K562 (cell line): ENCODE results near the gene TRIM10. TPM values are rescaled to one million over a fixed set of nuclear protein-coding genes. Genes with fewer than 3 reads are reported as not detected.
A peak's percentile ranks its signal among the peaks of the same experiment; 100 is the strongest.

ENCODE experiments used
- CUX1 ChIP-seq: fragments of 200-800 bp; sonication (Bioruptor generic); IDR thresholded peaks from 2 replicates; pipeline ENCODE4 v1.6.1; 2016; ENCODE audit warnings: missing genetic modification characterization, missing compliant biosample characterization
- FOXA3 ChIP-seq, 2 experiments: fragments of 450-650 bp in 1 of 2; sonication (generic) in 1 of 2; formaldehyde crosslinking; IDR thresholded peaks in 1 of 2; conservative IDR thresholded peaks in 1 of 2; 2 replicates each; pipeline versions ENCODE4 v1.4.0 to v1.8.0; 2020 to 2022; ENCODE audit warnings: mild to moderate bottlenecking in 2 of 2, missing genetic modification reagents in 1 of 2
- RAD21 ChIP-seq, 2 experiments: fragments of 250-450 bp in 1 of 2; fragments of 450-650 bp in 1 of 2; sonication (Bioruptor Pico) in 1 of 2; formaldehyde crosslinking in 1 of 2; IDR thresholded peaks in 1 of 2; conservative IDR thresholded peaks in 1 of 2; 2 replicates each; pipeline versions ENCODE4 v1.4.0 to v1.8.0; 2020 to 2022; ENCODE audit warnings: mild to moderate bottlenecking in 2 of 2, moderate library complexity in 1 of 2
- polyA plus RNA-seq, 8 experiments: library from polyadenylated mRNA; depleted of rRNA in 4 of 8; stranded (reverse) in 5 of 8; unstranded in 3 of 8; fragments of >200 nt; fragmentation: Nextera tagmentation in 2 of 8; fragmentation: Illumina TruSeq in 1 of 8; extraction: Ambion mirVana in 2 of 8; extraction: Trizol in 1 of 8; gene quantifications; 2 replicates each; pipeline versions ENCODE4 v1.2.1 to v1.2.3, GENCODE V29; 2011 to 2014; ENCODE audit warnings: inconsistent platforms in 1 of 8, missing spikeins in 1 of 8
- total RNA-seq, 7 experiments: library from RNA; depleted of rRNA in 6 of 7; stranded (reverse); fragments of >200 nt in 6 of 7; fragmentation: Illumina TruSeq in 2 of 7; extraction: Trizol in 2 of 7; gene quantifications; 2 replicates each; pipeline versions ENCODE4 v1.2.1 to v1.2.3, GENCODE V29; 2011 to 2021; ENCODE audit warnings: low replicate concordance in 1 of 7
- TF ChIP-seq, protein P1 (sequence below): fragments of 250-450 bp; sonication (Bioruptor Pico); IDR thresholded peaks from 2 replicates; pipeline ENCODE4 v1.8.0; 2022; ENCODE audit warnings: inconsistent platforms
- TF ChIP-seq, protein P2 (sequence below), 2 experiments: fragments of 450-650 bp; formaldehyde crosslinking in 1 of 2; IDR thresholded peaks; 2 replicates each; pipeline versions ENCODE4 v1.4.0 to v1.6.1; 2014 to 2020; ENCODE audit warnings: mild to moderate bottlenecking in 2 of 2, borderline replicate concordance in 1 of 2, low read depth in 1 of 2

Gene TRIM10
- total and polyA plus RNA-seq, 9 of the 15 experiments (the other 6 are each of a cell fraction or from before 2014, with no cell fraction given), result 0.15 to 0.90 (median 0.36) TPM

- TF ChIP-seq FOXA3 (CRISPR knock-in tag; conservative IDR thresholded peaks at IDR 0.05 in 1 of 2, IDR thresholded peaks at IDR 0.05 in 1 of 2) (peak; percentile 52 to 71; a peak in 3 of 4 replicates), CUX1 (CRISPR knock-in tag) (no peak), RAD21 (CRISPR knock-in tag; conservative IDR thresholded peaks at IDR 0.05 in 1 of 2, IDR thresholded peaks at IDR 0.05 in 1 of 2) (peak; percentile 89 to 92)
- TF ChIP-seq, protein P1, sequence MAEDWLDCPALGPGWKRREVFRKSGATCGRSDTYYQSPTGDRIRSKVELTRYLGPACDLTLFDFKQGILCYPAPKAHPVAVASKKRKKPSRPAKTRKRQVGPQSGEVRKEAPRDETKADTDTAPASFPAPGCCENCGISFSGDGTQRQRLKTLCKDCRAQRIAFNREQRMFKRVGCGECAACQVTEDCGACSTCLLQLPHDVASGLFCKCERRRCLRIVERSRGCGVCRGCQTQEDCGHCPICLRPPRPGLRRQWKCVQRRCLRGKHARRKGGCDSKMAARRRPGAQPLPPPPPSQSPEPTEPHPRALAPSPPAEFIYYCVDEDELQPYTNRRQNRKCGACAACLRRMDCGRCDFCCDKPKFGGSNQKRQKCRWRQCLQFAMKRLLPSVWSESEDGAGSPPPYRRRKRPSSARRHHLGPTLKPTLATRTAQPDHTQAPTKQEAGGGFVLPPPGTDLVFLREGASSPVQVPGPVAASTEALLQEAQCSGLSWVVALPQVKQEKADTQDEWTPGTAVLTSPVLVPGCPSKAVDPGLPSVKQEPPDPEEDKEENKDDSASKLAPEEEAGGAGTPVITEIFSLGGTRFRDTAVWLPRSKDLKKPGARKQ, result 0 out of 2 replicates have a peak, but pooled peaks have one; percentile 14
- TF ChIP-seq, protein P2, sequence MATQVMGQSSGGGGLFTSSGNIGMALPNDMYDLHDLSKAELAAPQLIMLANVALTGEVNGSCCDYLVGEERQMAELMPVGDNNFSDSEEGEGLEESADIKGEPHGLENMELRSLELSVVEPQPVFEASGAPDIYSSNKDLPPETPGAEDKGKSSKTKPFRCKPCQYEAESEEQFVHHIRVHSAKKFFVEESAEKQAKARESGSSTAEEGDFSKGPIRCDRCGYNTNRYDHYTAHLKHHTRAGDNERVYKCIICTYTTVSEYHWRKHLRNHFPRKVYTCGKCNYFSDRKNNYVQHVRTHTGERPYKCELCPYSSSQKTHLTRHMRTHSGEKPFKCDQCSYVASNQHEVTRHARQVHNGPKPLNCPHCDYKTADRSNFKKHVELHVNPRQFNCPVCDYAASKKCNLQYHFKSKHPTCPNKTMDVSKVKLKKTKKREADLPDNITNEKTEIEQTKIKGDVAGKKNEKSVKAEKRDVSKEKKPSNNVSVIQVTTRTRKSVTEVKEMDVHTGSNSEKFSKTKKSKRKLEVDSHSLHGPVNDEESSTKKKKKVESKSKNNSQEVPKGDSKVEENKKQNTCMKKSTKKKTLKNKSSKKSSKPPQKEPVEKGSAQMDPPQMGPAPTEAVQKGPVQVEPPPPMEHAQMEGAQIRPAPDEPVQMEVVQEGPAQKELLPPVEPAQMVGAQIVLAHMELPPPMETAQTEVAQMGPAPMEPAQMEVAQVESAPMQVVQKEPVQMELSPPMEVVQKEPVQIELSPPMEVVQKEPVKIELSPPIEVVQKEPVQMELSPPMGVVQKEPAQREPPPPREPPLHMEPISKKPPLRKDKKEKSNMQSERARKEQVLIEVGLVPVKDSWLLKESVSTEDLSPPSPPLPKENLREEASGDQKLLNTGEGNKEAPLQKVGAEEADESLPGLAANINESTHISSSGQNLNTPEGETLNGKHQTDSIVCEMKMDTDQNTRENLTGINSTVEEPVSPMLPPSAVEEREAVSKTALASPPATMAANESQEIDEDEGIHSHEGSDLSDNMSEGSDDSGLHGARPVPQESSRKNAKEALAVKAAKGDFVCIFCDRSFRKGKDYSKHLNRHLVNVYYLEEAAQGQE (IDR thresholded peaks at IDR 0.05; ENCODE audit: borderline replicate concordance), result peak; percentile 81
- TF ChIP-seq, protein P2 (CRISPR knock-in tag; IDR thresholded peaks at IDR 0.05; ENCODE audit: low read depth), result no peak
Measured at GRCh38 chr6:30102970-30103871, 57.8 kb downstream of the TRIM10 start (continued).
